Ovary (tissue), 3 donors: ENCODE measurements around the gene CMIP.

ENCODE experiments used
- EP300 ChIP-seq: sonication (generic); formaldehyde crosslinking; IDR thresholded peaks from one replicate; pipeline ENCODE4 v1.6.1; 2017; ENCODE audit warnings: antibody characterized with exemption
- POLR2A ChIP-seq: fragments of 450-650 bp; IDR thresholded peaks from one replicate; pipeline ENCODE4 v1.6.1; 2017; ENCODE audit warnings: antibody characterized with exemption, mild to moderate bottlenecking, moderate library complexity
- TF ChIP-seq, protein P1 (sequence below), 3 donors: fragments of 450-650 bp in 2 of 3; fragments of 200-600 bp in 1 of 3; IDR thresholded peaks; one replicate each; pipeline versions ENCODE4 v1.5.1 to v1.8.0; 2016 to 2022; ENCODE audit warnings: antibody characterized with exemption in 3 of 3, mild to moderate bottlenecking in 1 of 3
- donor health status: DM: no; HTN: no; CAD: no.

DNA sequence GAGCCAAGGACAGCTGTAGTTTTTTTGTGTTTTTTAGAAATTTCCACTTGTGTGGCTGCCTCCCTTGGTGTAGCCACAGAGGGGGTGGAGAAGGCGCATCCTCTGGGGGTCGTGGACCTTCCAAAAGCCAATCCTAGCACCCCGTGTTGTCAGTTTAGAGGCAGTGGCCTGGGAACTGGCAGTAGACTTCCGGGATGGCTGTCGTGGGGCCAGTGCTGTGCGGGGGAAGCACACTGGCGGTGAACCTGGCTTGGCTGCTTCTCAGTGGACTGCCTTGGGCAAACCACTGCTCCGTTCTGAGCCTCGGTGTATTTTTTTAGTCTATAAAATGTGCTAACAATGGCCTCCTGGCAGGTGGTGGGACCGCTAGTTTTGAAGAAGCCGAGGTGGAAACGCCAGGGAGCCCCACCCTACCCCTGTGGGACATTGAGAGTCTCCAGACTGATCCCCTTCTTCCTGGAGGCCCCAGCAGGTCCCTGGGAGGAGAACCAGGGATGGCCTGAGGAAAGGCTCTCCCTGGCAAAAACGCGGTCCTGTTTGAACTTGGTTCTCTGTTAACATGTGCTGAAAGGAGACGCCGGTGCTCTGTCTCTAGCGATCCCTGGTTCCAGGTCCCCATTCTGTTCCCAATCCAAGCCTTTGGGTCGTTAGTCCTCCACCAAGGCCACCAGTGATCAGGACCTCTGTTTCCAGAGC is 125.7 kb downstream of the CMIP start:
- TF ChIP-seq, protein P1, sequence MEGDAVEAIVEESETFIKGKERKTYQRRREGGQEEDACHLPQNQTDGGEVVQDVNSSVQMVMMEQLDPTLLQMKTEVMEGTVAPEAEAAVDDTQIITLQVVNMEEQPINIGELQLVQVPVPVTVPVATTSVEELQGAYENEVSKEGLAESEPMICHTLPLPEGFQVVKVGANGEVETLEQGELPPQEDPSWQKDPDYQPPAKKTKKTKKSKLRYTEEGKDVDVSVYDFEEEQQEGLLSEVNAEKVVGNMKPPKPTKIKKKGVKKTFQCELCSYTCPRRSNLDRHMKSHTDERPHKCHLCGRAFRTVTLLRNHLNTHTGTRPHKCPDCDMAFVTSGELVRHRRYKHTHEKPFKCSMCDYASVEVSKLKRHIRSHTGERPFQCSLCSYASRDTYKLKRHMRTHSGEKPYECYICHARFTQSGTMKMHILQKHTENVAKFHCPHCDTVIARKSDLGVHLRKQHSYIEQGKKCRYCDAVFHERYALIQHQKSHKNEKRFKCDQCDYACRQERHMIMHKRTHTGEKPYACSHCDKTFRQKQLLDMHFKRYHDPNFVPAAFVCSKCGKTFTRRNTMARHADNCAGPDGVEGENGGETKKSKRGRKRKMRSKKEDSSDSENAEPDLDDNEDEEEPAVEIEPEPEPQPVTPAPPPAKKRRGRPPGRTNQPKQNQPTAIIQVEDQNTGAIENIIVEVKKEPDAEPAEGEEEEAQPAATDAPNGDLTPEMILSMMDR (IDR thresholded peaks at IDR 0.05): no peak
- TF ChIP-seq POLR2A (no peak), EP300 (no peak)
